Activated CD4-positive, alpha-beta T cell treated with anti-CD3 and anti-CD28 coated beads, Interleukin-2, amount 50 U/mL, for 4 hours (primary cell): ENCODE measurements around the gene TGM6.

Experiments used
- DNase-seq, 2 experiments: peaks; one replicate each; pipeline ENCODE4 v3.0.0-alpha.2; 2020

Gene TGM6

DNA sequence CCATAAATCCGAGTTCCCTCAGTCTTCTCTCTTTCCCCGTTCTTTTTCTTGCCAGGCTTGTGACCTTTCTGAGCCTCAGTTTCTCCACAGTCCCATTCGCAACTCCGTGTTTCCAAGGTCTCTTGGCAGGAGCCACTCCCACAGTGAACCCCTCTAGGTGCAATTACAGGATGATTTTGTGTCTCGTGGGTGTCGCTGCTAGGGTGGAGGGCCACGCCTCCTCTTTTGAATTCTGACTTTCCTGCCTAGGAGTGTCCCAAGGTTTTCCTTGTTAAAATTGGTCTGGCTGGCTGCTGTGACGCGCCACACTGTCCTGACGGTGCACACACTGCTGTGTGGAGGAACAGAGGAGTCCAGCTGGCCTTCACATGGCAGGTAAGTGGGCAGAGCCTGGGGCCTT lies at the start of gene TGM6:
TGM6 (plus strand) TSS at position 301 of the 400 bp plus-strand sequence; CDS start at position 369, 68 bp downstream.
- no peak for DNase-seq

DNA sequence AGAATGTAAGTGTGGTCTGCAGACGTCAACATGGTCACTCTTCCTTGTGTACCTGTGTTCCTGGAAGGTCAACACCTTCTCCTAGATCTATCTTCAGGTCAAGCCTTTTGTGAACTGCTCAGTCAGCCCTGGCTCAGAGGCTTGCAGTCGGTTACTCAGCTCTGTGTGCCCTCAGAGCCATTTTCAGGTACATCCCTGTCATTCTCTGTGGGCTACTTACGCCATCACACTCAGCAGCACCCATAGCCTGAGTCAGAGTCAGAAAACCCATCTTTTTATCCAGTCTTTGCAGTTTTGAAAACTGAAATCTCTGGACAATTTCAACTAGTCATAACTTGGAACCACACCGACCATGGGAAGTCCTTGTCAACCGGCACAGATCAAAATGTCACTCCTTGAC lies 49.6 kb upstream of the TGM6 start:
- no peak for DNase-seq

DNA sequence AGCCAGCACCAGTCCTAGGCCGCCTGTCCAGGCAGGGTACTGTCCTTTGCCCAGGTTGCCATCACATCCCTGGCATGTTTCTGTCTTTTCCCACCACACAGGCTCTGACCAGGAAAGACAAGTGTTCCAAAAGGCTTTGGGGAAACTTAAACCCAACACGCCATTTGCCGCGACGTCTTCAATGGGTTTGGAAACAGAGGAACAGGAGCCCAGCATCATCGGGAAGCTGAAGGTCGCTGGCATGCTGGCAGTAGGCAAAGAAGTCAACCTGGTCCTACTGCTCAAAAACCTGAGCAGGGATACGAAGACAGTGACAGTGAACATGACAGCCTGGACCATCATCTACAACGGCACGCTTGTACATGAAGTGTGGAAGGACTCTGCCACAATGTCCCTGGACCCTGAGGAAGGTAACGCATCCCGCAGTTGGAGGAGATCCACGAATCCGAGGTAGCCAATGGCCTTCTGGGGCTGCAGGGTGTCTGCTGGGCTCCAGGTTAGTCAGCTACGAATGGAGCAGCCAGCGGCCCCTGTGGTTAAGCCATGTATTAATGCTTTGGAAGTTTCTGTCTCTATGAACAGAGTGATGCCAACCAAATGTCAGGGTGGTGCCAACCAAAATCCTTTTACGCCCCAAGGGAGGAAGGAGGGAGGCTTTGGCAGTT lies 48.7 kb upstream of the TGM6 start:
- no peak for DNase-seq

DNA sequence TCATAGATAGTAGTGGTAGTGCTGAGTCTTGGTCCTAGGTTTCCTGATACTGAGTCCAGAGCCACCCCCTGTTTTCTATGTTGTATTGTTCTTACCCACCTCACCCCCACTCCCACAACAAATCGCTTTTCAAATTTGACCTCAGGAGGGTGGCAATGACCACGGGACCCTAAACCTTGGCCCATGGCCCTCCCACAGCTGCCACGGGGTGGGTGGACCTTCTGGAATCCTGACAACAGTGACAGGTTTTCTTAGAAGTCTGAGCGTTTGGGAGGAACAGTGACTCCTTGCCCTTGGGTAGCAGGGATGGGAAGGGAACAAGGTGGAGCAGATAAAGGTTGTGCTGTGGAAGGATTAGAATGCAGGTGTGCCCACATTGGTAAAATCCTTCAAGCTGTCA lies 48.0 kb upstream of the TGM6 start:
- no peak for DNase-seq

DNA sequence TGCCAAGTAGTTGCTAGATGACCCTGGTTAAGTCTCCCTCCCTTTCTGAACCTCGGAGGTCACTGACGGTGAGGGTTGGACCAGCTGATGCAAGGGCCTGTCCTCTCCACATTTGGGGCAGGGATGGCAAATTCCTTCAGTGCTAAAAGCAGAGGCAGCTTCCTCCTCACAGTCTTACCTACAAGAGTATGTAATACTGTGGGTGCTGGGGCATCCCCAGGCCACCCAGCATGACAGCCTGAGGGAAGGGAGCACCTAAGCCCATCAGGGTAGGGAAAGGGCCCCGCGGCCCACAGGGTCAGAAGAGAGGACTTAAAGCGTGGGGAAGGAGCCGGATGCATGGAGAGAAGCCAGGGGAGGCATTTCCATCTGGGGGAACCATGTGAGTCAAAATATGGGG lies 46.9 kb upstream of the TGM6 start:
- no peak for DNase-seq

DNA sequence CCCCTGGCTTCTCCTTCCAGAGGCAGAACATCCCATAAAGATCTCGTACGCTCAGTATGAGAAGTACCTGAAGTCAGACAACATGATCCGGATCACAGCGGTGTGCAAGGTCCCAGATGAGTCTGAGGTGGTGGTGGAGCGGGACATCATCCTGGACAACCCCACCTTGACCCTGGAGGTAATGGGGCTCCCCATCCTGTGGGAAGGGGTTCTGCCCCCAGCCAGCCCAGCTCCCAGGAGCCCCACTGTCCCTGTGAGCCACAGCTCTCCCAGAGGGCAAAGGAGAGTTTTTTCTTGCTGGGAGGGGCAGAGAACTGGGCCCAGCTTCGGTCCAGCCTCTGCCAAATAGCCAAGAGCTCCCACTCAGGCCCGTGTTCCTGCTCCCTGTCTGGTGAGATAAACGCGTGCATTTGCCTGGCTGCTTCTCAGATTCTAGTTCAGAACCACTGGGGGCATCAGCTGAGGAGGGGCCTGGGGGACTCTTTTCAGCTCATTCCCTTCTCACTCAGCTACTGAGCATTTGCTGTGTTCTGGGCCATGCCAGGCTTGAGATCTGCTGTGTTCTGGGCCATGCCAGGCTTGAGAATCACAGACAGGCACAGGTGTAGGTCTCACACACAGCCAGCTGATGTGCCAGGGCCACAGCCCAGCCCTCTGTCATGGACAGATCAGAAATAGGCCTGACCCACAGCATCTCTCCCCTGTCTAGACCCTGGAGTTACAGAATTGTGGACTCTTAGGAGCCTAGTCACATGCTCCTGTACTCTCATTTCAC lies 45.4 kb upstream of the TGM6 start:
- no peak for DNase-seq

DNA sequence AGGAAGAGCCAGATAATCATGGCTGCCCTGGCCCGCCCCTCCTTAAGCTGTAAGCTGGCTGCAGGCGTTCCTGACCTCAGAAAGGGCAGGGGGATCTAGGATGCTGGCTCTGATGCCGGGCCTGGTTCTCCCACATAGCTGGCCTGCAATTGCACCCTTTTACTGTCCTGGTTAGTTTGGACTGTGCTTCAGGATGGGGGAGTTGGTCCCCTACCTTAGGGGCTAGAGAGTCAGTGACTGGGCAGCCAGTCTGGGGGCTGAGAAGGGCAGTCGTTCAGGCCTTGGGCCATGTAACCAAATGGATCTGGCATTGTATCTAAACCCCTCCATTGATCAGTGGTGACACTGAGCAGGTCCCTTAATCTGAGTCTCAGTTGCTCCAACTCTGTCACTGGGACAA lies 44.2 kb upstream of the TGM6 start:
- DNase-seq = no peak

DNA sequence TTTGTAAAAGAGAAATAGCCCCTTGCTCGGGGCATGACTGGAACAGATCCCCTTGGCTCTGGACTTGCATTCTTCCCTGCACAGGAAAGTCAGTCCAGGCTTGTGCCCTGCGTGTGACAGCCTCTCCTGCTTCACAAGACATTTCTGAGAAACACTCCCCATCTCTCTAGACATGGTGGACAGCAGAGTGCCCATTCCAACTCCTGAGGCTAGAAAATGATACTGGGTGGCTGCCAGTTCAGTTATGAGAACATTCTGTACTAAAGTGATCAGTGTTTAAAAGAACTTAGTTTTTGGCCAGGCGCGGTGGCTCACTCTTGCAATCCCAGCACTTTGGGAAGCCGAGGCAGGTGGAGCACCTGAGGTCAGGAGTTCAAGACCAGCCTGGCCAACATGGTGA lies 43.6 kb upstream of the TGM6 start:
- no peak for DNase-seq

DNA sequence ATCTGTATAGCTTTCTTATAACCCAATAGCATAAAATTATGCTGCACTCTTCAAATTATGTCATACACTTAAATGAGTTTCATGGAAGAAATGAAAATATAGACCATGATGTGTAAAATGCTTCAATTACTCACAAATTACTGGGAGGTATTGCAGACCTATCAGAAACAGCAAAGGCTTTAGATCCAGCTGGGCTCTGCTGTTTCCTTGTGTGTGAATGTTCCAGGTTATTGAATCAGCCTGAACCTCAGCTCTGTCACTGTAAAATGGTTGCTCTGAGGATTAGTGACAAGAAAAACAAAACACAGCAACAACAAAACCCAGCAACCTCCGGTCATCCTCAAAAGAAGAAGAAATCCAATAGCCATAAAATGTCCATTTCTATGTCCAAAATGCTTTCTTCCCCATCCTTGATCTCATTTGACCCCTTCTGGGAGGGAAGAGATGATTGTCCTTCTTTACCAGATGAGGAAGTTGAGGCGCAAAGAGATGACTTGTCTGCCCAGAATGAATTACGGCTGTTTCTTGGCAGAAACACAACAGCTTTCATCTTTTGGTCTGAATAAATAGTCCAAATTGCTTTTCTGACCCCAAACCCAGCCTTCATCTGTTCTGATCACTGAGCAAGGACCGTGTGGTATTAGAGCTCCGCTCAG lies 42.2 kb upstream of the TGM6 start:
- no peak for DNase-seq

DNA sequence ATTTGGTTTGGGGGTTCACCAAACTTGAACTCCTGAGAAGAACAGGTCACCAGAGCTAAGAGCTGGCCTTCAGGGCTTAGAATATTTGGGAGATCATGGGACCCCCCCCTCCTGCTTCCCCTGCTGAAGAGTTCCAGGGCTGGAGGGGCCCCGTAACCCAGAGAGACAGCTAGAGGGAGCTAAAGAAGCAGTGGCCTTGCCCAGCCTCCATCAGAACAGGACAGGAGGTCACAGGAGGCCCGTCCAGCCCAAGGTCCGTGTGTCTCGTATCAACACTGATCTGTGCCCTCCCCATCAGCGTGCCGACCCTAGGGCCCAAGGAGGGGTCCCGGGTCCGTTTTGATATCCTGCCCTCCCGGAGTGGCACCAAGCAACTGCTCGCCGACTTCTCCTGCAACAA lies 40.6 kb upstream of the TGM6 start:
- DNase-seq = no peak

DNA sequence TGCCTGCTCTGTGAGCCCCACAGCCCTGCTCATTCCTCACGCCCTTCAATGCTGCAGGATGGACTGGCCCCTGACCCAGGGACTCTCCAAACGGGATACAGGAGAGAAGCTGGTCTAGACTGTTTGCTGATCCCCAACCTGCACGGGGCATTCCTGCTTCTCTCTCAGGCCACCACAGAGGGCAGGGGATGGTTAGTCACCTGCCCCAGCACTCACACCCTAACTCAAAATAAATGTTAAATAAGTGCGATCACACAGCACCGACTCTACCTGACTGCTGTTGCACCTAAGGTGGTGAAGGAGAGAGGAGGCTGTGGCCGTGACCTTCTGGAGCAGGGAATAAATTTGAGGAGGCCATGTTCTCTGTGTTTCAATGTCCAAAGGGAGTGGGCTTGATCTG lies 39.9 kb upstream of the TGM6 start:
- DNase-seq = no peak

DNA sequence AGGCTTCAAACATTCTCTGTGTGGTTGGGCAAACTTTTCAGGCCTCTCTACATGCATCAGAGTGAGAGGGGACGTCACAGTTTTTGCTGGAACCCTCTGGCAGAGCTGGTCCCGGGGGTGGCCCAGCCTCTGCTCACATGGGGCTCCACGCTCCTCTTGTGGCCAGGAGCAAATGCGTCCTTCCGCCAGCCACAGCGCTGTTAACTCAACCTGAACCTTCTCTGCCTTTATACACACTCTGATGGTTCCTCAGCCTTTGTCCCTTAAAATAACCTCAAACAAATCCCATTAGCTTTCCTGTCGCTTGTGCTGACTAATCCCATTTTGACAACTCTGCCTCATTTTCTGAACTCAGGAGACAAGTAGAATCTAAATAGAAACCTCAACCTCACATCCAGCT lies 39.4 kb upstream of the TGM6 start:
- no peak for DNase-seq

DNA sequence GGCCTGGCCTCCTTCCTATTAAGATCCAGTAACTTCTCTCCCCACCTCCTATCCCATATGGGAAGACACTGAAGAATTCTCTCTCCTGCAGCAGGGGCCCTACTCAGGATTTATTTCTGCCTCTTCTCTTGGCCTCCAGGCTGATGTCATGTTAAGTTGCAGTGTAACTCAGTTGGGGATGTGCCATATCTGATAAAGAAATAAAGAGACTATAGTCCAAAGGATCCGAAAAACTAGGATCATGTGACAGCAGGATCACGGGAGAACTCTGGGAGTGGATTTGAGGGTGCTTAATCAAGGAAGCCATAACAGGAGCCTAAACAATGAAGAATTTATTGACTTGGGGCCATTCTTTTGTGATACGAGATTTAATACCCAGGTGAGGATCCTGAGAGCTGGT lies 38.5 kb upstream of the TGM6 start:
- DNase-seq = no peak

DNA sequence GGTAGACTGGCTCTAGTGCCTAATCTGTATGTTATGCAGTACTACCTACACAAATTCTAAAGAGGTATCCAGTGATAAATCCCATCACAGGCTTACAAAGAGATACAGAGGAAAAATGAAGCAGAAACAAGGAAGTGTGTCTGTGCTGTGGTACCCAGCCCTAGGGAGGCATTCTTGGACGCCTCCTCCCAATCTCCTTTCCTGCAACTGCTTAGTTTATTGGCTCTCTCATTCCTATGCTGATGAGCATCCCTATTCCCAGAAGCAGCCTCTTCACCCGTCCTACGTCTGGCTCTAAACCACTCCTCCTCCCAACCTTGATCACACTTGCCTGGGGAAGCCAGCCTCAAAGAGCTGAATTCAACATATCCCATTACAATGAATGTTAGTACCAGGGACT lies 34.5 kb upstream of the TGM6 start:
- DNase-seq = no peak

DNA sequence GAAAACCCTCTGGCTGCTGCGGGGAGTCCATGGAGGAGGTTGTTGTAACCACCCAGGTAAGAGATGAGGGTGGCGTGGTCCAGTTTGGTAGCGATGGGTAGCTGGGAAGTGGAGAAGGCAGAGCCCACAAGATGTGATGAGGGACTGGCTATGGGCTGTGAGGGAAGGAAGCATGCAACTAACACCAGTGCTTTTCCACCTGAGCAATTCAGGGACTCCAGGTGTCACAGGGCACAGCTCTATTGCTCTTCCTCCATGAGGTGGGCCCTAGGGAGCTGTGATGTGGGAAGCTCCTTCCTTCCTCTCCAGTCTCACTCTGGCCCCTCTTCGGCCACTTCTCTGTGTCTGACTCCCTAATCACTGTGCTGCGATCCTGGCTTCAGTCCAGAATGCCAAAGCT lies 32.4 kb upstream of the TGM6 start:
- no peak for DNase-seq

DNA sequence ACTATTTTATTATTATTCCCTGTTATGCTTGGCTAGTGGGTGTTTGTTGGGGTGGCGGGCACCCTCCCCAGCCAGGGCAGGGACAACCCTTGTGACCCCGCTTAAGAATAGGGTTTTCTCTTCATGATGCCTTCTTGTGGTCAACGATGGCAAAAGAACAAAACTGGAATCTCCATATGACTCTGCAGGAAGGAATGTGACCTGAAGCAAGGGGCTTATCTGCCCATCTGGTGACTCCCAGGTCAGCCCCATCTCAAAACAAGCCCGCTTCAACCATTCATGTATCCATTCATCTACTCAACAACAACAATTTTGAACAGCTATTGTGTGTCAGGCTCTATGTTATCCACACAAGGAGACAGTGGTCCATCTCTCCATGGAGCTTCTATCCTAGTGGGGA lies 30.9 kb upstream of the TGM6 start:
- DNase-seq = no peak

DNA sequence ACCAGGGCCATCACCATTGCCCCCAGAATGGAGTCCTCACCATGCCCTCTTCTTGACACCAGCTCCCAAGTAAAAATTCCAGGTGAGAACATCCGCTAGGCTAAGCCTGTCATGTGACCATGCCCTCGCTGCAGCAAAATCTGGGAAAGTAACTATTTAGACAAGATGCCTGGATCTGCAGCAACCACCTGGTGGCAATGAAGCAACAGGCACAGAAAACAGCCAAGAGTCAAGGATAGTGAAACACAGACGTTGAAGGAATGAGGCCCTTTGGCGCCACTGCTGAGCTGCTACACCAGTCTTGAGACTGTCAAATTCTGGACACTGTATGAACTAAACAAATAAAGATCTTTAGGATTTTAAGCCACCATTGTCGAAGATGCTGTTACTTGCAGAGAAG lies 30.1 kb upstream of the TGM6 start:
- DNase-seq = no peak

DNA sequence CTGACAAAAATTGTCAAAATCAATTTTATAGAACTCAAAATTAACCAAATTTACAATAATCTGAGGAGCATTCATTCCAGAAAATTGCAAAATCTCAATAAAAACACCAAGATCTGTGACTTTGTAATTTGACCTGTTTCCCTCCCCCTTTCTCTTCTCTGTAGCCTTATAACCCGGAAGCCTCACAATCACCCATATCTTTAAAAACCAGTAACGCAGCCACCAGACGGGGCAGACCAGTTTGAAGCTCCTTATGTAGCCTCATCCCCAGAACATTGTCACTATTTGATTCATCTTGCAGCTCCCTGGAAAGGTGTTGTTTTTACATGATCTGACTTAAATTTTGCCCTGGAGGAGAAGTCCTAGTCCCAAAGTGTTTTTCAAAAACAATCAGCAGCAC lies 27.5 kb upstream of the TGM6 start:
- no peak for DNase-seq

DNA sequence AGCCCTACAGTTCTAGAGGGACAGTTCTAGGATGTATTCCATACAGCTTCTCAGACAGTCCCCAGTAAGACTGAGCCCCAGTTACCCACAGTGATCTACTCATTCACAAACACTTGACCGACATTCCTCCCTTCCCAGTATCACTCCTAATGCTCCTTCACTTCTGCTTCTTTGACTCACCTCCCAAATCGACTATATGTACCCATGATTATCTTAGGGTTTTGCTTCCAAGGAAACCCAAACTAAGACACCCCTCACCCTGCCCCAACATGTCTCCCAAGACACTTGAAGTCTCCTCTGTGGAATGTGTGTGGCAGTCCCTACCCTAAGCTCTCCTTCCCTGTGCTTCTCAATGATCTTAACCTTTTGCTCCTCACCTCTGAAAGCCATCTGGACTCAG lies 23.6 kb upstream of the TGM6 start:
- no peak for DNase-seq

DNA sequence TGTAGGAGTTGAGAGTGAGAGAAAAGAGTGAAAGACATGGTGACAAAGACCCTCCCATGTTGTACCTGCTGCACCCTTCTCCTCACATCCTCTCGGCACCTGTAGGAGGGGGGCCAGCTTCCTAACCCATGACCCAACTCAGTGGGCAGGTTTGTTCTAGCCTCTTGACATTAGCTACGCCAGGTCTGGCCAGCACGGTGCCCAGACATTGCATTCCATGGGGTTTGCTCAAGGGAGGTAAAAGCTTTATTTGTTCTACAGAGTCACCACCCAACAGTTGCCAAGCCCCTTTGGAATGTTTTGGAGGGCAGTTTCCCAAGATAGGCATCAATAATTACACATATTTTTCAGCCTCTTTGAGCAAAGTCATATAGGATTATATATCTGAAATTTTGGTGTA lies 22.7 kb upstream of the TGM6 start:
- DNase-seq = no peak

DNA sequence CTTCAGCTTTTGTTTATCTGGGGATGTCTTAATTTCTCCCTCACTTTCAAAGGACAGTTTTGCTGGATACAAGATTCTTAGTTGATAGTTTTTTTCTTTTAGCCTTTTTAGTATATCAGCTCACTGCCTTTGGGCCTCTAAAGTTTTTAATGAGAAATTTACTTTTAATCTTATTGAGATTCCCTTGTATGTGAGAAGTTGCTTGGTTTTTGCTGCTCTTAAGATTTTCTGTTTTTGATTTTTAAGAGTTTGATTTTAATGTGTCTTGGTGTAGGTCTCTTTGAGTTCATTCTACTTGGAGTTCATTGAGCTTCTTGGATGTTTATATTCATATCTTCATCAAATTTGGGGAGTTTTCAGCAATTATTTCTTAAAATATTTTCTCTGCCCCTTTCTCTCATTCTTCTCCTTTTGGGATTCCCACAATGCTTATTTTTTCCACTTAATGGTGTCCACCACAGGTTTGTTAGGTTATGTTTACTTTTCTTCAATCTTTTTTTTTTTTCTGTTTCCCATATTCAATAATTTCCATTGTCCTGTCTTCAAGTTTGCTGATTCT lies 19.6 kb upstream of the TGM6 start:
- DNase-seq = no peak

DNA sequence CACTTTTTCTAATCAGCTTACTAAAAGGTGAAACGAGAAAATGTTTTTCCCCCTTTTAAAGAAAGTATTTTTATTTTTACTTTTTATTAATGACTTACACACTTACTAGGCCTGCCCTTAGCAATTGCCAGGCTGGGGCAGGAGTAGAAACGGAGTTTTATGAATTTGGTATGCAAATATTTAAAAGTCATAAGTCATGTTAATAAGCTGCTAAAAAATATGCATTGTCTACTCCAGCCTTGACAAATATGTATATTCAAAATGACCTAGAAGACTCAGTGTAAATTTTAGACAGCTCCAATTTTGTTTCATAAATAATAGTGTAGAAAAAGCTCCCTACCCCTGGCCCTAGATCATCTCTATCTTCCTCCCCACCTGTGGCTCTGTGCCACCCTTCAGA lies 17.5 kb upstream of the TGM6 start:
- DNase-seq = no peak

DNA sequence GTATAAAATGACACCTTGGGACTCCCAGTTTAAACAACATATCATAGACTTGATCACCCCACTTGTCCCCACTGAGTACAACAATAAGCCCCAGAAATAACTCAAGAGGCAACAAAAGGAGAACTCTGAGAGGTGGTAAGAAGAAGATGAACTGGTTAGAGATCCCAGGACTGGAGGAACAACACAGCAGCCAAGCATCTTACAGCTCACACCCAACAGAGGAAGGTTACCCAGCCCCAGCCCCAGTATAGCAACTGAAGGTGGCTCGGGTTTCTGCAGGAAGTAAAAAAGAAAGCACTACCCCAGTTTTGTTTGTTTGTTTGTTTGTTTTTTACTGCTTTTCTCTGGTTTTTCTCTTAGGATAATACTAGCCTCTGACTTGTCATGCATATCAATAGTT lies 17.1 kb upstream of the TGM6 start:
- no peak for DNase-seq

DNA sequence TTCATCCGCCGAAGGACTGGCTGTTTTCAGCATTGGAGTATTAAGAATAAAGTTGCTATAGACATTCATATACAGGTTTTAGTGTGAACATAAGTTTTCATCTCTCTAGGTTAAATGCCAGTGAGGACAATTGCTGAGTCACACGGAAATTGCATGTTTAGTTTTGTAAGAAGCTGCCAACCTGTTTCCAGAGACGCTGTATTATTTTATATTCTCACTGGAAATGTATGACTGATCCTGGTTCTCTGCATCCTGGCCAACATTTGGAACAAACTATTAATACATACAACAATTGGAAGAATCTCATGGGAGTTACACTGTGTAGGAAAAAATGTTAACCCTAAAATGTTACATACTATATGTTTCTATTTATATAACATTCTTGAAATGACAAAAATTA lies 16.7 kb upstream of the TGM6 start:
- no peak for DNase-seq
